Measurements from ENCODE around the gene OR4E1. TPM values are rescaled to one million over a fixed set of nuclear protein-coding genes. Genes with fewer than 3 reads are reported as not detected.

Gene OR4E1
- total and polyA plus RNA-seq, 2 donors (not counting 1 experiment from before 2014, with no cell fraction given): not detected

- WGBS (ENCODE audit: insufficient coverage): no CpG with 5 or more reads among the region's 3 CpGs
These were observed 47.0 kb downstream of the OR4E1 start for GRCh38 chr14:21626491-21627230.

More at GRCh38 chr14:21626491-21627230, 47.0 kb downstream of the OR4E1 start:
- Histone ChIP-seq H4K20me1 (ENCODE audit: control insufficient read depth, insufficient read depth, low read length, poor library complexity, severe bottlenecking) (no peaks in the 10 kb centered on the region), H3K9me3 (ENCODE audit: control extremely low read depth in 1 of 3, control insufficient read depth in 2 of 3, insufficient read depth in 1 of 3, low read length in 2 of 3) (peaks cover 0 to 2% (median 0%) of the 10 kb centered on the region in 3 donors), H3K9ac (ENCODE audit: low read length) (no peak overlapping the region), H3K36me3 (replicated peaks in 1 of 2; ENCODE audit: control extremely low read depth in 1 of 2, control insufficient read depth in 1 of 2, extremely low read depth in 1 of 2, insufficient read depth in 2 of 2, low read length in 1 of 2) (no peaks in the 10 kb centered on the region), H3K4me1 (ENCODE audit: control insufficient read depth in 2 of 2, insufficient read depth in 2 of 2, low read length in 2 of 2) (no peaks in the 10 kb centered on the region), H3K4me2 (replicated peaks; ENCODE audit: low read depth, low read length, poor library complexity, severe bottlenecking) (no peak overlapping the region), H3K27ac (ENCODE audit: low read length in 2 of 2) (no peak overlapping the region), H3K79me2 (ENCODE audit: control insufficient read depth, insufficient read depth, low read length) (no peaks in the 10 kb centered on the region), H2AFZ (ENCODE audit: insufficient read depth, low read depth, low read length, poor library complexity, severe bottlenecking) (no peak overlapping the region), H3K4me3 (ENCODE audit: control extremely low read depth in 1 of 5, extremely low read depth in 1 of 5, insufficient read depth in 1 of 5, low read depth in 2 of 5, low read length in 4 of 5) (no peak overlapping the region), H3K27me3 (replicated peaks in 1 of 4; ENCODE audit: control extremely low read depth in 1 of 4, control insufficient read depth in 3 of 4, insufficient read depth in 4 of 4, low read length in 3 of 4) (peaks cover 0 to 5% (median 1%) of the 10 kb centered on the region in 4 experiments)
- DNase-seq: no peak
- intact Hi-C loops (cut with micrococcal nuclease): no loop called here
- peaks cover 5% of the 10 kb centered on the region for H3K9me3 Mint-ChIP-seq (ENCODE audit: insufficient read depth)
- no peak for ATAC-seq (ENCODE audit: low read depth)
- TF ChIP-seq EZH2 (IDR thresholded peaks at IDR 0.05; ENCODE audit: borderline replicate concordance, insufficient read depth, low read depth, low read length, poor library complexity, severe bottlenecking) (no peak), CTCF (IDR thresholded peaks at IDR 0.05) (no peak)
- H3K27ac Mint-ChIP-seq: no peak overlapping the region
- H3K4me1 Mint-ChIP-seq: no peaks in the 10 kb centered on the region
- ChIA-PET CTCF (no interaction called here), POLR2A (no interaction called here)
- peaks cover 42% of the 10 kb centered on the region for H3K27me3 Mint-ChIP-seq
- H3K4me3 Mint-ChIP-seq: no peak overlapping the region

Small RNA genes within 50 kb of the gene (small RNA-seq; reads per million reads assigned to genes)
- gene AC243972.3 (ENCODE audit: insufficient read length, low read depth, low replicate concordance): not detected

Other genes with a start within 250 kb of the OR4E1 start
- gene CHD8, start 217.7 kb downstream of the OR4E1 start, total RNA-seq: 155 and 157 TPM in 2 replicates
- gene CHD8, start 217.7 kb downstream of the OR4E1 start, polyA plus RNA-seq: 43.5 and 50.7 TPM in 2 replicates
- gene RAB2B, start 196.9 kb downstream of the OR4E1 start, total RNA-seq: 46.5 and 46.8 TPM in 2 replicates
- gene RAB2B, start 196.9 kb downstream of the OR4E1 start, polyA plus RNA-seq: 13.3 and 16.1 TPM in 2 replicates
- gene TOX4, start 196.6 kb downstream of the OR4E1 start, total RNA-seq: 74.1 and 83.2 TPM in 2 replicates
- gene TOX4, start 196.6 kb downstream of the OR4E1 start, polyA plus RNA-seq: 20.1 and 33.6 TPM in 2 replicates
- 118 and 124 TPM in 2 replicates for gene METTL3, start 162.5 kb downstream of the OR4E1 start, total RNA-seq
- gene METTL3, start 162.5 kb downstream of the OR4E1 start, polyA plus RNA-seq: 161 and 237 TPM in 2 replicates
- gene SALL2, start 147.5 kb downstream of the OR4E1 start, total RNA-seq: 1.3 and 2.5 TPM in 2 replicates
- gene SALL2, start 147.5 kb downstream of the OR4E1 start, polyA plus RNA-seq: 0.20 and 0.39 TPM in 2 replicates
- not detected in 2 replicates for gene OR10G3, start 93.7 kb downstream of the OR4E1 start, total RNA-seq
- not detected in 2 replicates for gene OR10G3, start 93.7 kb downstream of the OR4E1 start, polyA plus RNA-seq
- not detected in 2 replicates for gene OR10G2, start 38.9 kb downstream of the OR4E1 start, total RNA-seq
- not detected in 2 replicates for gene OR10G2, start 38.9 kb downstream of the OR4E1 start, polyA plus RNA-seq
- gene OR4E2, start 20.0 kb downstream of the OR4E1 start, total RNA-seq: not detected in 2 replicates
- gene OR4E2, start 20.0 kb downstream of the OR4E1 start, polyA plus RNA-seq: not detected in 2 replicates